PC-9 (cell line): ENCODE results near the gene PRR15L.

Experiments used
- CTCF ChIP-seq: fragments of 200-600 bp; sonication (generic); conservative IDR thresholded peaks from 2 replicates; pipeline ENCODE4 v1.6.1; 2017; ENCODE audit warnings: mixed run types, antibody characterized with exemption, mild to moderate bottlenecking, moderate library complexity
- EZH2 ChIP-seq: fragments of 200-600 bp; sonication (generic); IDR thresholded peaks from 2 replicates; pipeline ENCODE4 v1.8.0; 2017; ENCODE audit warnings: antibody characterized with exemption, low read depth

- no peak for TF ChIP-seq CTCF
- TF ChIP-seq EZH2: no peak
These were observed 41.9 kb upstream of the PRR15L start for GRCh38 chr17:47999582-47999981.
